ENCODE results near the gene PDZK1.
"Not testable (repeated sequence)": the region's sequence is repeated elsewhere in the genome, so short reads cannot be mapped to it uniquely, and the experiment has no call there.

The PDZK1 gene

DNA sequence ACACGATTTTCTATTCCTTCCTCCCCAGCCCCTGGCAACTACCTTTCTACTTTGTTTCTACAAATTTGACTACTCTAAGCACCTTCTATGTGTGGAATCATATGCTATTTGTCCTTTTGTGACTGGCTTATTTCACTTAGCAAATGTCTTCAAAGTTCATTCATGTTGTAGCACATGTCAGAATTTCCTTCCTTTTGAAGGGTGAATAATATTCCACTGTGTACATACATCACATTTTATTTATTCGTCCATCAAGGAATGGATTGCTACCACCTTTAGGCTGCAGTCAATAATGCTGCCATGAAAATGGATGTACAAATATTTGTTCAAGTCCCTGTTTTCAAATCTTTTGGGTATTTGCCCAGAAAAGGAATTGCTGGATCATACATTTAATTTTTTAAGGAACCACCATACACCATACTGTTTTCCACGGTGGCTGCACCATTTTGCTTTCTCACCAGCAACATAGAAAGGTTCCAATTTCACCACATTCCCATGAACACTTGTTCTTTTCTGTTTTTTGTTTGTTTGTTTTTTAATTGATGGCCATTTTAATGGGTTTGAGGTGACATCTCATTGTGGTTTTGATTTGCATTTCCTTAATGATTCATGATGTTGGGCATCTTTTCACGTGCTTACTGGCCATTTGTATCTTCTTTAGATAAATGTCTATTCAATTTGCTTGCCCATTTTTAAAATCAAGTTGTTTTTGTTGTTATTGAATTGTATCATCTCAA lies 3.3 kb upstream of the PDZK1 start:
- FAIRE-seq = no peak

DNA sequence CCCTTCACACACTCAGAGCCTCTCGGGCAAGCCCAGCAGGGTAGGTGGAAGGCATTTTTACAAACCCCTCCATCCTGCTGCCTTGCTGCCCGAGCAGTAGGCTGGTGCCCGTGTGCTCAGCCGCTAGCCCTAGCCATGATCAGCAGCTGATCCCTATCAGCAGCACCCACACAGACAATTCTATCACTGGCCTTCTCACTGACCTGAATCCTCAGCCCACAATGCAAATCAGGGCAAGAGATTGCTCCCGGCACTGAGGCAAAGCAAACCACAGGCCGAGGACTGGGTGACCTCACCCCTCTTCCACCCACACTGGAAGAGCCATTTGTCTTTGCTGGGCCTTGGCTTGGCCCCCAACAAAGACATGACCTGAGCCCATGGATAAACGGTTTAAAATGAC lies 895 bp upstream of the PDZK1 start:
- FAIRE-seq = no peak

DNA sequence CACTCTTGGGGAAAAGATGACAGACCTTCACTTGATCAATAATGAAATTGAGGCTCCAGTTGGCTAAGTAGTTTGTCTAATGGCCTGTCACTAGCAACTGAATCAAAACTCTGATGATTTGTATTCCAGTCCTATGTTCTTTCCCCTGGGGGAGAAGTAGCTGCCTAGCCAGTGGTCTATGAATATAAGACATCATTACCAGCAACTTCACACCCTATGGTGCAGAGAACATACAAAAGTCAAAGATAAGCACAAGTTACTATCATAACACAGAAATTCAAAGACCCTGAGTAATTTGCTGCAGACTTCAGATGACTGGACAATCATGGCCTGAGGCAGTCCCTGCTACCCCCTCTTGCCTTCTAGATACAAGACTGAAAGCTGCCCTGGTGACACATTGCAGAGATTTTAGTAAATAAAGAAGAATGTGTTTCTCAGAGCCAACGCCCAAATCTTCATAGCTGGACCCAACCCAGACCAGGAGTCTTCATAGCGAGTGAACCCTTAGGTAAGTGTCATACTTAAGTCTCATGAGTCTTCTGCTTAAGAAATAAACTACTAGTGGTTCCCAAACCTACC lies 993 bp downstream of the PDZK1 start:
- no peak for FAIRE-seq

DNA sequence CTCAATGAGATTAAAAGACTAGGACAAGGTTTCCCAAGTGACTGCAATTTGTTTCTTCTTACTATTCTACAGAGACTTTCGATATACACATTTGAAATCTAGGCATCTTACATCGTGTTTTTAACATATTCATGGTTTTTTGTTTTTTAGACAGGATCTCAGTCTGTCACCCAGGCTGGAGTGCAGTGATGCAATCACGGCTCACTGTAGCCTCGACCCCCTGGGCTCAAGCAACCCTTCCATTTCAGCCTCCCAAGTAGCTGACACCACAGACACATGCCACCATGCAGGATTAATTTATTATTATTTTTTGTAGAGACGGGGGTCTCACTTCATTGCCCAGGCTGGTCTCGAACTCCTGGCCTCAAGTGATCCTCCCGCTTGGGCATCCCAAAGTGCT lies 1.5 kb downstream of the PDZK1 start:
- FAIRE-seq = no peak

GRCh38 chr1:145702826-145703225 lies 4.3 kb downstream of the PDZK1 start:
- FAIRE-seq = no peak

DNA sequence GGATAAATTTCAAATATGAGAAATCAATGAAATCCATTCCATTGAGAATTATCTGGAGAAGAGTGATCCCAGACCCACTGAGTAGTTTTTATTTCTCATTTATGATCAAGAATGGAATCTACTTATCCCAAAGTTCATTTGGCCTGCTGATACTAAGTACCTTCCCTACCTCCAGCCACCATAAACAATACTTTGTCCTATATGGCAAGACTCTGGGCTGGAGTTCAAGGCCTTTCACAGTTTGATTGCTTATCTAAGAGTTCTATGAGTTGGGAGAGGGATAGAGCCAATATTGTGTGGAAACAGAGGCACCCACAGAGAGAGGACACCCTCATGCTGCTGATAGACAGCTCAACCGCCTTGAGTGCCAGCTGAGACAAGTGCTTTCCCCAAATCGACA lies 5.1 kb downstream of the PDZK1 start:
- no peak for FAIRE-seq

DNA sequence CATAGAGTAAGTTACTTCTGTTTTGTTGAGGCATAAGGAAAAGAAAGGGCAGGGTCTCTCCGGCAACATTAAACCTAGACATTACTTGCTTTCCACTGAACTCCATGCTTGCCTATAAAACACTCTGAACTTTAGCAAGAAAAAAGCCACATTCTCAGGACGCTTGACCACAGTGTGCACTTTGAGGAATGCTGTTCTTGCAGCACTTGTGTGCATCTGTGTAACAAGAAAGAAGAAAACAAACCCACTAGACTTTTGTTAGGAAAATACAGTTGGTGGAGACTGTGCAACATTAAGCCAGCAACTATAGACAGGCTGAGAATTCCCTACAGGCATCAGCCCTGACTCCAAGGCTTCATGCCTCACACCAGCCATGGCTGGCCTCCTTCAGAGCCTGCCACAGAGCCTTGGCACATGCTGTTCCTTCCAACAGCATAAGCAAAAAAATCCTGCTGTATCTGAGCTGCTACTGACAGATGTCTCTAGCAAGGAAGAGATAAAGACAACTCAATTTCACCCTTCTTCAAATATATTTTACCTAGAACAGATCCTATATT lies 5.8 kb downstream of the PDZK1 start:
- no peak for FAIRE-seq

GRCh38 chr1:145696630-145696960 lies 10.6 kb downstream of the PDZK1 start:
- FAIRE-seq = no peak

GRCh38 chr1:145695821-145696629 lies 11.1 kb downstream of the PDZK1 start:
- FAIRE-seq = no peak

- FAIRE-seq = no peak
Observed at GRCh38 chr1:145692785-145693443, 14.3 kb downstream of the PDZK1 start.

DNA sequence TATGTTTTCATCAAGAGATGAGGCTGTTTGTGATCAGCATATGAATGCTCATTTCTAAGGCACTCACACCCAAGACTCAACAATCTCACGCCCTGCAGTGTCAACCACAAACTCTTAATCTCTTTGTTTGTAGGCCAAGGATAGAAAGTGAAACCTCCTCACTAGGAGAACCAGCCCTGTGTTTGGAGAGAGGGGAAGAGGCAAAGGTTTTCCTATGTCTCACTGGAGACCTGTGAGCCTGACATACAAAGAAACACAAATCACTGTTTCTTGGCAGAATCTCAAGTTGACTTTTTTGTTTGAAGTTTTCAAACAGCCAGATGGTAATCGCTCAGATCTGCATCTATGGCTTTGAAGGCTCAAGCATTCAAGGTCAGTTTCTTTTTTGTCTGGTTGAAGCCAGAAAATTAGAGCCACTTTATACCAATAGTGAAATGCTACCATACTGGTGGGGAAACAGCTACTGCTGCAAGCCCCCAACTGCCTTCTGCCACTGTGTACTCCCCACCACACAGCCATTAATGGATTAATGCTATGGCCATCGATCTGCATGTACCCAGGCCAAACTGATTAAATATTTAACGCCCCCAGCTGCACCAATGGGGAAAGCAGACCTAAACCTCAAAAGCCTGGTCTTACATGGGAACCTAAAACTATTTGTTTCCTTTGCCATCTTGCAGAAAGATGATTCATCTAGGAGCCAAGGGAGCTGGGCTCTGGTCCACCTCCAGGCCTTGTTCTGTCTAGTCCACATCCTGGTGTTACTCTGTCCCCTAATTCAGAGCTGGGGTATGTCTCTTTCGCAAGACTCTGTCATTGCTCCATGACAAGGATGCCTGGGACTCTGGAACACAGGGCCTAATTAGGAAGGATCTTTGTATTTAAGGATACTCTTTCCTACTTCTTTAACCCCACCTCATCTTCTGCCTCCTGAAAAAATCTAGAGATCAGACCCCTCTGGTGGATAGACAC lies 16.3 kb downstream of the PDZK1 start:
- no peak for FAIRE-seq

DNA sequence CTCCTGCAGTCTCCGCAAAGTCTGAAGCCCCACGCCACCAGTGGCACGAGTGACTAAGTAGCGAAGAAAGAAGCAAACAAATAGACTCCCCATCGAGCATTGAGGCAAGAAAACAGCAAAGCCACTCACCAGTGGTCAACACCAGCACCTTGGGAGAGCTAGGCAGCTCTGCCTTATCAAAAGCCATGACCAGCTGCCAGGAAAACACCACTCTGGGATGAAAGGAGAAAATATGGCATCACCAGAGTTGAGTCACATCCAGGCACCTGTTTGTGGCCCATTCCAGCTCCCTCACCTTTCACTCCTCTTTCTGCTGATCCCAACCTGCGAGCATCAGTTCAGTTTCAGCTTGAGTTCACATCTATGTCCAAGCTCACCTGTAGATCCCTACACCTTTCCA lies 17.2 kb downstream of the PDZK1 start:
- FAIRE-seq = no peak

DNA sequence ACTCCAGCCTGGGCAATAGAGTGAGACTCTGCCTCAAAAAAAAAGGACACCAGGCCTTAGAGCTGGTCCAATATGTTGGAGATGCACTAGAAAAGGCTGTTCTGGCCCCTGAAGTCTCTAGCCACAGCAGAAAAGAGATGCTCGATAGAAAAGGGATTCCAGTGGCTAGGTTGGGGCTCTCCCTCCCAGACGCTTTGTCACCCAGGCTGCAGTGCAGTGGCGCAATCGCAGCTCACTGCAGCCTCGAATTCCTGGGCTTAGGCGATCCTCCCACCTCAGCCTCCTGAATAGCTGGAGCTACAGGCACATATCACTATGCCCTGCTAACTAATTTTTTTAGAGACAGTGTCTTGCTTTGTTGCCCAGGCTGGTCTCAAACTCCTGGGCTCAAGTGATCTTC lies 18.2 kb downstream of the PDZK1 start:
- FAIRE-seq = no peak

DNA sequence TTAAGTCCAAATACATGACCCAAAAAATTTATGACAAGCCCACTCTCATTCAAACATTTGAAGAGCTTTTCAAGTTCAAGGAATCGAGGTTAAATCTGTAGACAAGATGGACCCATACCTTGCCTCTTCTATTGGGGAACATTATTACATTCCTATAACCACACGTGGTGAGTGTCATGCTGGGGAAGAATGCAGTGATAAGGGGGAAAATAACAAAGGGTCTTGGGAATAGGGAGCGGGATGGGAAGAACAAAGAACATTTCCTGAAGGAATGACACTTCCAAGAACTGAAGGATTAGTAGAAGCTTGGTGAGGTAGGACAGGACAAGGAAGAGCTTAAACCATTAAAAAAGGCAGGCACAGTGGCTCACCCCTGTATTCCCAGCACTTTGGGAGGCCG lies 18.8 kb downstream of the PDZK1 start:
- FAIRE-seq = no peak

DNA sequence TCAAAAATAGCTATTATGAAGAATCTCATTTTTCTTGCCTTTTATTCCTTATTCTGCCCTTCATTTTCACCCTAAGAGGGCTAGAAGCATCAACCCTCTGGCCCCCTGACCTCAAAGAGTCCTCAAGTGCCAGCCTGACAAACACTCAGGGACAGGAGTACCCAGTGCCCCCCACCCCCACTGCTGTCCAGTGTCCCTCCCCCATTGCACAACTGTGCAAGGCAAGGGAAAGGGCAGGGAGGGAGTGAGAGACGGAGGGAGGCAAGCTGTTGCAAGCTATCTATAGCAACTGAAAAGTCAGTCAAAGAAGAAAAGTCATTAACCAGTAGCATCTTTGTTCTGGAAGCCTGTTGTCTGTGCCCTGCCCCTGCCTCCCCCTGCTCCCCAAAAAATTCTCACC lies 21.1 kb downstream of the PDZK1 start:
- FAIRE-seq = not testable (repeated sequence)

GRCh38 chr1:145684858-145685257 lies 22.3 kb downstream of the PDZK1 start:
- FAIRE-seq = not testable (repeated sequence)

DNA sequence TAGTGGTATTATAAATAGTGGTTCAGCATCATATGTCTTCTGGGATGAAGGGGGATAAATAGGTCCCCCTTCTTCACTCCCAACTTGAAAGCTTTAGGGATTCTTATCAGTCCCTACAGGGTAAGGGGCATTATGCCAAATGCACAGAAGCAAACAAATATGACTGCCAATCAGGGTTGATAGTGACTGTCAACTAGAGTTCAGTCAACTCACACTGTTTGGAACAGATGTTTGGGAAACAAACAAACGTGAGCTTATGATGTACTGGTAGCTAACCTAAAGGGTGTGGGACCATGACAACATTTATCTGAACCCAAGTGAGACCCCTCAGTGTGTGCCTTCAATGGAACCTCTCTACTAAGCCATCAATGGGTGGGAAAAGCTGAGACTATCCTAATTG lies 34.0 kb downstream of the PDZK1 start:
- FAIRE-seq = not testable (repeated sequence)

GRCh38 chr1:145670995-145671745 lies 36.0 kb downstream of the PDZK1 start:
- FAIRE-seq = not testable (repeated sequence)

DNA sequence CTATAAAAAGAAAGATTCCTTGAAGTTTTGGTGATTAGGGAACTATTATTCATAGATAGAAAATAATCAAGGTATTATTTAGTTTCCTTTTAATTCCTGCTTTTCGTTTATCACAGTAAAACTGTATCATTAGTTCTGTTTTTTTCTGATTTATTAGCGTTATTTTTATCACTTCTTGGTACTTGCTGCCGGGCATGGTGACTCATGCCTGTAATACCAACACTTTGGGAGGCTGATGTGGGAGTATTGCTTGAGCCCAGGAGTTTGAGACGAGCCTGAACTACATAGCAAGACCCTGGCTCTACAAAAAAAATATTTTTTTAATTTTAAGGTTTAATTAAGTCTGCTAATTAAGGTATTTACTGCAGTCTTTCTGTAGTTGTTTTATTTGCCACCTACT lies 42.2 kb downstream of the PDZK1 start:
- FAIRE-seq = not testable (repeated sequence)

GRCh38 chr1:145662502-145662901 lies 44.7 kb downstream of the PDZK1 start:
- FAIRE-seq = not testable (repeated sequence)

- FAIRE-seq = not testable (repeated sequence)
Observed at GRCh38 chr1:145656245-145656943, 50.8 kb downstream of the PDZK1 start.

Measured in A204.1 (cell line).